ENCODE results near the gene GCHFR.

GCHFR gene

DNA sequence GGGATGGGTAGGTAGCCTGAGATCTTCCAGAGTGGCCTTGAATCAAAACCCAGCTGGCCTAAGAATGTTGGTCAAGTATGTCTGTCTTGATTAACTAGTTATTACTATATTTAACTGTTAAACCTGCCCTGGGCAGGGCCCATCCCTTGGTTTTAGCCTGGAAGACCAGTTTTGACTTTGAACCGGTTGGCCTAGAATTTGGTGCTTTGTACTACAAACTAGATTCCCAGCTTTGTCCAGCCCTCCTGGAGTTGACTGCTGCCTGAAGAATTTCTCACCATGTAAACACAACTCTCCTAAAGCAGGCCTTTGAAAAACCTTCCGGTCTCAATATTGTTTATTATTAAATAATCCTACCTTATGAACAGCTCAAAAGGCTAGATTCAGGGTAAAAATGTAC is 21.9 kb downstream of the GCHFR start:
- TF ChIP-seq, protein P1, sequence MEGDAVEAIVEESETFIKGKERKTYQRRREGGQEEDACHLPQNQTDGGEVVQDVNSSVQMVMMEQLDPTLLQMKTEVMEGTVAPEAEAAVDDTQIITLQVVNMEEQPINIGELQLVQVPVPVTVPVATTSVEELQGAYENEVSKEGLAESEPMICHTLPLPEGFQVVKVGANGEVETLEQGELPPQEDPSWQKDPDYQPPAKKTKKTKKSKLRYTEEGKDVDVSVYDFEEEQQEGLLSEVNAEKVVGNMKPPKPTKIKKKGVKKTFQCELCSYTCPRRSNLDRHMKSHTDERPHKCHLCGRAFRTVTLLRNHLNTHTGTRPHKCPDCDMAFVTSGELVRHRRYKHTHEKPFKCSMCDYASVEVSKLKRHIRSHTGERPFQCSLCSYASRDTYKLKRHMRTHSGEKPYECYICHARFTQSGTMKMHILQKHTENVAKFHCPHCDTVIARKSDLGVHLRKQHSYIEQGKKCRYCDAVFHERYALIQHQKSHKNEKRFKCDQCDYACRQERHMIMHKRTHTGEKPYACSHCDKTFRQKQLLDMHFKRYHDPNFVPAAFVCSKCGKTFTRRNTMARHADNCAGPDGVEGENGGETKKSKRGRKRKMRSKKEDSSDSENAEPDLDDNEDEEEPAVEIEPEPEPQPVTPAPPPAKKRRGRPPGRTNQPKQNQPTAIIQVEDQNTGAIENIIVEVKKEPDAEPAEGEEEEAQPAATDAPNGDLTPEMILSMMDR (IDR thresholded peaks at IDR 0.05; ENCODE audit: control insufficient read depth, extremely low read depth, insufficient read depth) = no peak
- H3K4me3 ChIP-seq (ENCODE audit: low read depth, low read length) = no peak overlapping the region
- DNase-seq (ENCODE audit: low read depth) = no peak

DNA sequence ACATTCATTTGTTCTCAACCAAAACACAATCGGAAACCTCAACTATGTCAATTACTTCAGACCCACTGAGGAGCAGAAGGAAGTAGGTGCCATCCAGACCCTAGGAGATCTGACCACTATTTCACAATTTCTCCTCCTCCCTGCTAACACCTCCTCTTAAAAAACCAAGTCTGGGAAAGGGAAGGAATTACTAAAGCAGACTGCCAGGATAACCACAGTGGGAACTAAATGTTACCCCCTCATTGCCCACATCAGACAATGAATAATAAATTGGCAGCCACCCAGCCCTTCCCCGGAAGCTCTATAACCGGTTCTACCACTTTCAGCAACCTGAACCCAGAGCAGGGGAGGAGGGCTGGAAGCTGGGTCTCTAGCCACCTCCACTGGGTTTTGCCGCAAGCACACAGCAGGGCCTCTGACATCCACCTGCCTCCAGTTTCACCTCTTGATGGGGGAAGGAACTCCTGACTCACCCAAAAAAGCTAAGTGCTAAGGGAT is 23.5 kb downstream of the GCHFR start:
- DNase-seq (ENCODE audit: low read depth) = no peak

DNA sequence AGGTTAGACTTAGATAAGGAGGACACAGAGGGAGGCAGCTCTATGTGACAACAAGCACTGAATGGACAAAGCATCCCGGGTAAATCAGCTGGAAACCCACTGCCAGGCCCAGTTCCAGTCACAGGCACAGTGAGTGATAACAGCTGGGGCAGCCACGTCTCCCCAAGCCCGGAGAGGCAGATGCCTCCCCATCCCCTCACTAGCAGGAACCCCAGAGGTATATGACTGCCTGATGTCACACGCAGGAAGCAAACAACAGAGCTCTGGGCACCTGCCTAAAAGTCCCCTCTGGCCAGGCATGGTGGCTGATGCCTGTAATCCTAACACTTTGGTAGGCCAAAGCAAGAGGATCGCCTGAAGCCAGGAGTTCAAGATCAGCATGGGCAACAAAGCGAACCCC is 24.1 kb downstream of the GCHFR start:
- TF ChIP-seq, protein P1 (IDR thresholded peaks at IDR 0.05; ENCODE audit: control insufficient read depth, extremely low read depth, insufficient read depth) = no peak
- H3K4me3 ChIP-seq (ENCODE audit: low read depth, low read length) = peak overlapping the region; percentile 27
- no peak for DNase-seq (ENCODE audit: low read depth)

More for the DNA sequence above, 23.5 kb downstream of the GCHFR start:
- TF ChIP-seq, protein P1 (IDR thresholded peaks at IDR 0.05; ENCODE audit: control insufficient read depth, extremely low read depth, insufficient read depth) = no peak
- H3K4me3 ChIP-seq (ENCODE audit: low read depth, low read length) = peak overlapping the region; percentile 27

DNA sequence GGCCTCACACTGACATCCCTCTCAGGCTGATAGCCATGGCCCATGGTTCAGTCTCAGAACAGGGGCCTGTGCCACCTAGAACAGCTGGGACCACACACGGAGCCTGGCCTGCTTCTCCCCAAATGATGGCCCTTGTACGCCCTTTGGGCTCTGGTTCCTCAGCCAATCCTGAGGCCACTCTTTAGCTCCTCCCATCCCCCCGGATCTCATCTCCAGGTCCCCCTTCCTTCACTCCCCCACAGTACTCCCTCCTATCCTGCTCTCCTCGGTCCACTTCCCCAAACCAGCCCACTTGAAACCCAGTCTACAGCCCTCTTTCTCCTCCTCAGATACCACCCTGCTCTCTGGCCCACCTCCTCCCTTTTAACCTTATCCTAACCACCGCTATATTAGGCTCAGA is 25.3 kb downstream of the GCHFR start:
- no peak for DNase-seq (ENCODE audit: low read depth)
- TF ChIP-seq, protein P1 (IDR thresholded peaks at IDR 0.05; ENCODE audit: control insufficient read depth, extremely low read depth, insufficient read depth) = no peak
- no peak overlapping the region for H3K4me3 ChIP-seq (ENCODE audit: low read depth, low read length)

DNA sequence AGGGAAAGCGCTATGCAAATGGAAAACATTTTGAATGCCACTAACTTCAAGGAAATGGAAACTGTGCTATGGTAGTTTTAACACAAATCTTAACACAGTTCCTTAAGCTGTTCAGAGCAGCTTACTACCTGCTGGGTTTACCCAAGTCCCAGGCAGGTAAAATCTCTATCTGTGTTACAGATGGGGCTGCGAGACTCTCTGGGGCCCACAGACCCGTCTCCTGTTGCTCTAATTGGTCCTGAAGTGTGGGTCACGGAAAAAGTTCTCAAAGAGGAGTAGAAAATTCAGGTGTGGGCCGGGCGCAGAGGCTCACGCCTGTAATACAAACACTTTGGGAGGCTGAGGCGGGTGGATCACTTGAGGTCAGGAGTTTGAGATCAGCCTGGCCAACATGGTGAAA is 26.1 kb downstream of the GCHFR start:
- no peak for DNase-seq (ENCODE audit: low read depth)
- TF ChIP-seq, protein P1 (IDR thresholded peaks at IDR 0.05; ENCODE audit: control insufficient read depth, extremely low read depth, insufficient read depth) = no peak
- H3K4me3 ChIP-seq (ENCODE audit: low read depth, low read length) = no peak overlapping the region

DNA sequence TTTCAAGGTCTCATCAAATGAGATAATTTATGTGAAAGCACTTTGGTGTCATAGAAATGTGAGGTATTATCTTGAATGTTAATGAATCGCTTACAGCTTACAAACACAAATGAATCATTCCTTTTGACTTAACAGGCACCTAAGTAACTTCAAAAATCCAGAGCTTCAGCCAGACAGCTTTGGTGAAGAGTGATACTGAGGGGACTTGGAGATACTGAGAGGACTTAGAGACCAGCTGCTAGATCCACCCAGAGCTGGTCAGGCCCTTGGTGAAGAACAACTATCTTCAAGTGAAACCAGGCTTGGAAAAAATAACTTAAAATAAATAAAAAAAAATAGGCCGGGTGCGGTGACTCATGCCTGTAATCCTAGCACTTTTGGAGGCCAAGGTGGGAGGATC is 26.9 kb downstream of the GCHFR start:
- no peak for DNase-seq (ENCODE audit: low read depth)
- no peak overlapping the region for H3K4me3 ChIP-seq (ENCODE audit: low read depth, low read length)
- TF ChIP-seq, protein P1 (IDR thresholded peaks at IDR 0.05; ENCODE audit: control insufficient read depth, extremely low read depth, insufficient read depth) = no peak

DNA sequence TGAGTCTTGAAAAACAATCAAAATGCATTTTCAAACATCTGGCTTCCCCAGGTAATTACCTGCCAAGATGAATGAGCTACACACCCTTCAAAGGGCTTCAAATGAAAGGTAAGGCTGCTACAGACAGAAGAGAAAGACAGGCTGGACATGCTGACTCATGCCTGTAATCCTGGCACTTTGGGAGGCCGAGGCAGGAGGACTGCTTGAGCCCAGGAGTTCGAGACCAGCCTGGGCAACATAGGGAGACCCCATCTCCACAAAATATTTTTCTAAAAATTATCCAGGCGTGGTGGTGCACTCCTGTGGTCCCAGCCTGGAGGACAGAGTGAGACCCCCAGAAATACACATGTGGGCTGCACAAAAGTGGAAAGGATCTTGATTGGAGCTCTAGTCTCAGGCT is 28.5 kb downstream of the GCHFR start:
- H3K4me3 ChIP-seq (ENCODE audit: low read depth, low read length) = no peak overlapping the region
- TF ChIP-seq, protein P1 (IDR thresholded peaks at IDR 0.05; ENCODE audit: control insufficient read depth, extremely low read depth, insufficient read depth) = no peak
- DNase-seq (ENCODE audit: low read depth) = no peak
